ENCODE measurements around the gene SLC6A19. TPM values are rescaled to one million over a fixed set of nuclear protein-coding genes. Genes with fewer than 3 reads are reported as not detected.
"Not testable (repeated sequence)": the region's sequence is repeated elsewhere in the genome, so short reads cannot be mapped to it uniquely, and the experiment has no call there.

SLC6A19 gene
- not detected for total RNA-seq

GRCh38 chr5:1201327-1202025, at the start of gene SLC6A19:
SLC6A19 (plus strand) TSS chr5:1201595; CDS start chr5:1201651, 56 bp downstream.
- DNase-seq = no peak

GRCh38 chr5:1152156-1152555, 49.2 kb upstream of the SLC6A19 start:
- no peak for DNase-seq

GRCh38 chr5:1152771-1153282, 48.6 kb upstream of the SLC6A19 start:
- no peak for DNase-seq

GRCh38 chr5:1153428-1153827, 48.0 kb upstream of the SLC6A19 start:
- no peak for DNase-seq

GRCh38 chr5:1155191-1156032, 46.0 kb upstream of the SLC6A19 start:
- no peak for DNase-seq

- DNase-seq = no peak
Measured at GRCh38 chr5:1156033-1156753, 45.2 kb upstream of the SLC6A19 start.

GRCh38 chr5:1156754-1157460, 44.5 kb upstream of the SLC6A19 start:
- DNase-seq = no peak

GRCh38 chr5:1157461-1157986, 43.9 kb upstream of the SLC6A19 start:
- DNase-seq = not testable (repeated sequence)

GRCh38 chr5:1158647-1159340, 42.6 kb upstream of the SLC6A19 start:
- no peak for DNase-seq

GRCh38 chr5:1159341-1159675, 42.1 kb upstream of the SLC6A19 start:
- no peak for DNase-seq

GRCh38 chr5:1159774-1160406, 41.5 kb upstream of the SLC6A19 start:
- DNase-seq = no peak

GRCh38 chr5:1161108-1161832, 40.1 kb upstream of the SLC6A19 start:
- no peak for DNase-seq

GRCh38 chr5:1161833-1162229, 39.6 kb upstream of the SLC6A19 start:
- DNase-seq = peak; percentile 68

- no peak for DNase-seq
Measured at GRCh38 chr5:1162276-1162675, 39.1 kb upstream of the SLC6A19 start.

GRCh38 chr5:1162751-1163150, 38.6 kb upstream of the SLC6A19 start:
- DNase-seq = no peak

- no peak for DNase-seq
Measured at GRCh38 chr5:1163366-1163765, 38.0 kb upstream of the SLC6A19 start.

GRCh38 chr5:1163879-1164278, 37.5 kb upstream of the SLC6A19 start:
- no peak for DNase-seq

- DNase-seq = no peak
Measured at GRCh38 chr5:1164696-1165630, 36.4 kb upstream of the SLC6A19 start.

GRCh38 chr5:1165864-1166263, 35.5 kb upstream of the SLC6A19 start:
- no peak for DNase-seq

Measured in tongue (tissue), 2 donors.